Ramos (cell line): ENCODE results near the gene METTL3.

ENCODE experiments used
- in situ Hi-C: fragments of 300-500 bp; cut with MboI; formaldehyde crosslinking; loops from one replicate; pipeline ENCODE4 v1.14.3; 2022; ENCODE audit warnings: low sequenced_read_pairs; ENCODE audit not compliant: unreplicated experiment

METTL3 gene

DNA sequence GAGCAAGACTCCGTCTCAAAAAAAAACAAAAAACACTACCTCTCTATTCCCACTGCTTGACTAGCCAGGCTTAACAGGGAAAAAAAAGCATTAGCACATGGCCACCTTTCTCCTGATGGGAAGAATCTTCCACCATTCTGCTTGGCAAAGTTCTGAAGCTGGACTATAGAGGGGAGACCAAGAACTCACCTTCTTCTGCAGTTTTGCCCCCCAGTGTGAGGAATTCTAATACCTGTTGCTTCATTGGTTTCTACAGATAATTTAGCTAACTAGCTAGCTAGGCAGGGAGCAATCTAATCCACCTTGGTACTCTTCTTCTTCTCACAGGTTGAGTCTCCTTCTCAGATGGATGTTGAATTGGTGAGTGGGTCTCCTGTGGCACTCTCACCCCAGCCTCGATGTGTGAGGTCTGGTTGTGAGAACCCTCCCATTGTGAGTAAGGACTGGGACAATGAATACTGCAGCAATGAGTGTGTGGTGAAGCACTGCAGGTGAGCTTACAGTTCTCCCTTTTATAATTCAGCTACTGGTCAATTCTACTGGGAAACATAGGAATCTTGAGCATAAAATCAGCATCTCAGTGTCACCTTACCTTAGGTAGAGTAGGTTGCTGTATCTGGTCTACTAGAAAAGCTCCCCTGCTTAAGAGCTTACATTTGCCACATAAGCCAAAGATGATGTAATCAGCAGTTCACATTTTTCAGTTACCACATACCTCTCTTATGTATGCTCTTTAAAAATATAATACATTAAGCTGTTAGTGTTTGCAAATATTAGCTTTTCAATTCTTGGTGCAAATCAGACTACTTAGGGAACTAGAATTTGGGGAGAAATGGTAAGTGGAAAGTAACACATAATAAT, 16.0 kb downstream of the METTL3 start:
- in situ Hi-C loops, result no loop called here

DNA sequence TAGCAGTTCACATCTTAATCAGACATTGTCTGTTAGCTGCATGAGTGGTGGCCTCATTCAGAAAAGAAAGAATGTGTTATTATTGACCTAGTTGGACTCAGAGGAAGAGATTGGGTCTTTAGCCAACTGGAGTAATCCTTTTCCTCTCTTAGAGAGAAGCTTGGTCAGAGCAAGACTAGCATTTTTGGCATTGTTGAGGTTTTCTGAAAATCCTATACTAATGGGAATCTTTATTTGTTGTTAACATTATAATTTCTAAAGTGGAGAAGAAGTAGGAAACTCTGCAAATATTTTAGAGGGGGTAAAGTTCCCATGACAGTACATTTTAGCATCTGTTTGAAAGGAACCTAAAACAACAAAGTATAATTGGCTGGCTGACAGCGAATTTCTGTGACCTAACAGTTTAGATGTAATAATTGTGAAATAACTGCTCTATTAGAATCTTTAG, 24.5 kb downstream of the METTL3 start:
- in situ Hi-C loops, result no loop called here

DNA sequence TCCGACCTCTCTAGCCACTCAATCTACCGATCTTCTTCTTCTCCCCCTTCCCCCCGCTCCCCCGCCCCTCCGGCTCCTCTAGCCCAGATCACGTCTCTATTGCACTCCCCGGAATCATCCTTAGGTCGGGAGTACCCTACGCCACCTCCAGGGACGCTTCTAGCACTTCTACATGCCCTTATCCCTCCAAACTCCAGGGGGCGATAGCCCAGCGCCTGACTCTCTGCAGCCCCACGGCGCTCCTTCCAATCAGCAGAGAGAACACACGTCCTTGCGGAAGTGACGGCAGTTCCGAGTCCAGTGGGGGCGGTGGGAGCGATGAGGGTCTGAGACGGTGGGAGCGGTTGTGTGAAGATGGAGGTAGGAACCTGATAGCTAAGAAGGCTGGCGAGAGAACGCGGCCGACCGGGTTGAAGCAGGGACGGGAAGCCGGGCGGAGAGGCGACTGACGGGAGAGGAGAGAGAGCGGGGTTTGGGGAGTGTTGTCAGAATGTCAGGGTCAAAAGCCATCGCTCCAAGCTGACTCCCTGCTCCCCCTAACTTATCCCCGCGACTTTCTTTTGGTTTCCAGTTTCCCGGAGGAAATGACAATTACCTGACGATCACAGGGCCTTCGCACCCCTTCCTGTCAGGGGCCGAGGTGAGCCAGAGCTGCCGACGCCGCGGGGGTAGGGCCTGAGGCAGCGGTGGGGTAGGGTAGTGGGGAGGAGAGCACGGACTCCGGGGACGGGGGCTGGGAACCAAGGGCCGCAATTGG, 34.0 kb downstream of the METTL3 start, which contains the start of the genes RAB2B and TOX4:
RAB2B (minus strand) TSS at position 35 of the 757 bp plus-strand sequence. CDS start 87 bp downstream, outside the sequence.
TOX4 (plus strand) TSS at position 271 of the 757 bp plus-strand sequence; CDS start at position 355, 84 bp downstream.
- in situ Hi-C loops, result no loop called here

GRCh38 chr14:21476523-21476924, 34.6 kb downstream of the METTL3 start:
- in situ Hi-C loops, result no loop called here

DNA sequence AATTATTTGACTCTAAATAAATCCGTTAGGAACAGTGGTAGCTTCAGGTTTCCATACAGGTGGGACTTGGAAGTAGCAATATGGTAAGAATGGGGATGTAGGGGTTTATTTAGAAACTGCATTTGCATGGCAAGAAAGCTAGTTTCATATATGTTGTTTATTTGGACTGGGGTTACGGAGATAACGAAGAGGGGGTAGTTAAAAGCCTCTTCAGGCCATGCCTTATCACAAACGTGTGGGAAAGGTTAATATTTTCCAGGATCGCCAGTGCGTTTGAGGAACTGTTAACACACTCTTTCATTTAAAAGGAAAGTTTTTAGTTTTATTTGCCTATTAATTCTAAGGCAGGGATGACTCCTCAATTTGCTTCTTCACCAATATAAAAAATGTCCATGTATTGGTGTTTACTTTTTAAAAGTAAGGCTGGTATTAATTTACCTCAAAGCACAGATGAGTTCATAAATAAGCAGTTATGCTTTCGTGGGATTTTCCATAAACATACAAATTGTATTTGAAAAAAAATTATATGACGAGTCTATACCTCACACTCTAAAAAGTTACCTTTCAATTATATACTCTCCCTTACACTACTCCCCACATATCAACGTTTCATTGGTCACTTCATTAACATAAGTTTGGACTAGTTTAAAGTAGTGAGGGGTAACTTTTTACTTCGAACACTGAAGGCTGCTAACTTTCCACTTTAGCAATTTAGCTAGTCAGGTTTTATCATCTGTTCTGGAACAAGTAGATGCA, 35.2 kb downstream of the METTL3 start:
- in situ Hi-C loops, result no loop called here

DNA sequence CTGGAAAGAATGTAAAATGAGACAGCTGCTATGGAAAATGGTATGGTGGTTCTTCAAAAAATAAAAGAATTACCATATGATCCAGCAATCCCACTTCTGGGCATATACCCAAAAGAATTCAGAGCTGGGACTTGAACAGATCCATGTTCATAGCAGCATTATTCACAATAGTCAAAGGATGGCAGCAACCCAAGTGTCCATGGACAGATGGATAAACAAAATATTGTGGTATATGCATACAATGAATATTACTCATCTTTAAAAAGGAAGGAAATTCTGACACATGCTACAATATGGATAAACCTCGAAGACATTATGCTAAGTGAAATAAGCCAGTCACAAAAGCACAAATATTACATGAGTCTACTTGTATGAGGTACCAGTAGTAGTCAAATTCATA, 43.5 kb downstream of the METTL3 start:
- in situ Hi-C loops, result loop anchor here (10.0 kb wide), 1 partner anchor 87 kb away; no protein-coding TSS in a partner anchor

- in situ Hi-C loops, result no loop called here
Measured at GRCh38 chr14:21455912-21456667, 55.0 kb downstream of the METTL3 start, which contains the start of gene CHD8. TSS of gene CHD8 (minus strand) at chr14:21456123. CDS start at chr14:21431643, 24,480 bp downstream.

DNA sequence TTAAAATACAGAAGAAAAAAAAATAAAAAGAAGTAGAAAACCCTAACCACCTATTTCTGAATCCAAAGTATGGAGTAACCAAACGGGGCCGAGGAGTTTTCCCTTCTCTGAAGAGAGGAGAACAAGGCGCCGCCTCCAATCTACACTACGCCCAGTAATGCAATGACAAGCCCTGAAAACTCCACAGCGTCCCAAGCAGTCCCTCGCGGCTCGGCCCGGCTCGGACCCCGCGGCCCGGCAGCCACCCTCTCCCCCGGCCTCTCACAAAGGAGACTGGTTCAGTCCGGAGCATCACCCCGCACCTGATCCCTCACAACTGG, 55.6 kb downstream of the METTL3 start:
- in situ Hi-C loops, result no loop called here

- in situ Hi-C loops, result no loop called here
Measured at GRCh38 chr14:21454843-21455544, 56.1 kb downstream of the METTL3 start.

- in situ Hi-C loops, result no loop called here
Measured at GRCh38 chr14:21449899-21450216, 61.3 kb downstream of the METTL3 start.
